Parathyroid adenoma (tissue), 2 donors: ENCODE results near the gene EFNA5.

Source experiments
- H2AFZ ChIP-seq: fragments of 300-600 bp; sonication (generic); one replicate; pipeline ENCODE4 v1.7.0; 2017; ENCODE audit warnings: antibody characterized with exemption, mild to moderate bottlenecking
- H3K27ac ChIP-seq: fragments of 300-600 bp; sonication (generic); one replicate; pipeline ENCODE4 v1.7.0; 2017
- H3K27me3 ChIP-seq: fragments of 300-600 bp; sonication (generic); one replicate; pipeline ENCODE4 v1.7.0; 2017; ENCODE audit warnings: low read length; ENCODE audit not compliant: control insufficient read depth, insufficient read depth
- H3K36me3 ChIP-seq: fragments of 300-600 bp; sonication (generic); one replicate; pipeline ENCODE4 v1.7.0; 2017; ENCODE audit warnings: low read length; ENCODE audit not compliant: control insufficient read depth, insufficient read depth
- H3K4me1 ChIP-seq: fragments of 300-600 bp; sonication (generic); one replicate; pipeline ENCODE4 v1.7.0; 2017; ENCODE audit warnings: control low read depth
- H3K4me2 ChIP-seq: fragments of 300-600 bp; sonication (generic); one replicate; pipeline ENCODE4 v1.7.0; 2017; ENCODE audit warnings: low read length
- H3K4me3 ChIP-seq: fragments of 300-600 bp; sonication (generic); one replicate; pipeline ENCODE4 v1.7.0; 2017; ENCODE audit warnings: low read depth, low read length
- H3K79me2 ChIP-seq: fragments of 300-600 bp; sonication (generic); one replicate; pipeline ENCODE4 v1.7.0; 2017; ENCODE audit warnings: control low read depth
- H3K9ac ChIP-seq: fragments of 300-600 bp; sonication (generic); one replicate; pipeline ENCODE4 v1.7.0; 2017; ENCODE audit warnings: mild to moderate bottlenecking
- H3K9me3 ChIP-seq: fragments of 300-600 bp; sonication (generic); one replicate; pipeline ENCODE4 v1.7.0; 2017; ENCODE audit warnings: low read length; ENCODE audit not compliant: control insufficient read depth
- CTCF ChIP-seq: fragments of 300-600 bp; sonication (generic); IDR thresholded peaks from one replicate; pipeline ENCODE4 v1.7.0; 2017; ENCODE audit warnings: antibody characterized with exemption, mild to moderate bottlenecking
- donor health status: primary hyperparathyroidism.

EFNA5 gene

GRCh38 chr5:107523029-107523680, 147.6 kb downstream of the EFNA5 start:
- no peak for TF ChIP-seq CTCF
- Histone ChIP-seq H3K9ac (no peak overlapping the region), H3K36me3 (no peaks in the 10 kb centered on the region), H2AFZ (no peak overlapping the region), H3K4me3 (no peak overlapping the region), H3K4me1 (no peaks in the 10 kb centered on the region), H3K4me2 (no peak overlapping the region), H3K27me3 (no peaks in the 10 kb centered on the region), H3K27ac (no peak overlapping the region), H3K9me3 (no peaks in the 10 kb centered on the region), H3K79me2 (no peaks in the 10 kb centered on the region)

GRCh38 chr5:107522456-107522855, 148.3 kb downstream of the EFNA5 start:
- Histone ChIP-seq H3K27ac (no peak overlapping the region), H3K27me3 (no peaks in the 10 kb centered on the region), H3K4me1 (no peaks in the 10 kb centered on the region), H3K9me3 (no peaks in the 10 kb centered on the region), H3K9ac (no peak overlapping the region), H3K4me2 (no peak overlapping the region), H2AFZ (no peak overlapping the region), H3K79me2 (no peaks in the 10 kb centered on the region), H3K36me3 (no peaks in the 10 kb centered on the region), H3K4me3 (no peak overlapping the region)
- no peak for TF ChIP-seq CTCF

- H3K79me2 ChIP-seq, result no peaks in the 10 kb centered on the region
- H3K27ac ChIP-seq, result no peak overlapping the region
- no peak for TF ChIP-seq CTCF
- H3K9me3 ChIP-seq, result no peaks in the 10 kb centered on the region
- no peaks in the 10 kb centered on the region for H3K27me3 ChIP-seq
- no peak overlapping the region for H2AFZ ChIP-seq
- no peak overlapping the region for H3K9ac ChIP-seq
- no peak overlapping the region for H3K4me2 ChIP-seq
- H3K36me3 ChIP-seq, result no peaks in the 10 kb centered on the region
- H3K4me1 ChIP-seq, result no peaks in the 10 kb centered on the region
- no peak overlapping the region for H3K4me3 ChIP-seq
Observed at GRCh38 chr5:107519900-107520354, 150.8 kb downstream of the EFNA5 start.

DNA sequence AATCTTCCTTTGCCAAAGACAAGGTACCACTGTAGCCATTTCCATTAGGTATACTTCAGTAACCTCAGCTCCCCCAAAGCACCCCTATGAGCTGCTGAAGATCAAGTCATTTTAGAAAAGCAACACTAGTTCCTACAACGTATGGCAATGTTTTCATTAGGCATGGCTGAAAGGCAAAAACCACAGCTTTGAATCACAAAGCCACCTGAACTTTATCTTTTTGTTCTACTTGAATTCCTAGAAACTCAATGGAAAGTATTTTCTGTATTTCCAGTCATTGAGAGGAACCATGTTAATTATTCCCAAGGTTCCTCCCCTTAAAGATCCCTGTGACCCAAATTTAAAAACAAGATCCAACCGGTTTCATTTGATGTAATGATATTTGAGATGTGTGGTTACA, 152.1 kb downstream of the EFNA5 start:
- no peak for TF ChIP-seq CTCF
- H3K4me3 ChIP-seq, result no peak overlapping the region
- H3K9ac ChIP-seq, result no peak overlapping the region
- H3K4me2 ChIP-seq, result no peak overlapping the region
- H3K4me1 ChIP-seq, result no peaks in the 10 kb centered on the region
- H3K79me2 ChIP-seq, result no peaks in the 10 kb centered on the region
- no peak overlapping the region for H2AFZ ChIP-seq
- no peaks in the 10 kb centered on the region for H3K36me3 ChIP-seq
- H3K27ac ChIP-seq, result no peak overlapping the region
- no peaks in the 10 kb centered on the region for H3K27me3 ChIP-seq
- H3K9me3 ChIP-seq, result no peaks in the 10 kb centered on the region

GRCh38 chr5:107518190-107518589, 152.5 kb downstream of the EFNA5 start:
- no peaks in the 10 kb centered on the region for H3K36me3 ChIP-seq
- H2AFZ ChIP-seq, result no peak overlapping the region
- H3K27ac ChIP-seq, result no peak overlapping the region
- H3K4me1 ChIP-seq, result no peaks in the 10 kb centered on the region
- H3K9ac ChIP-seq, result no peak overlapping the region
- H3K4me2 ChIP-seq, result no peak overlapping the region
- H3K4me3 ChIP-seq, result no peak overlapping the region
- no peaks in the 10 kb centered on the region for H3K9me3 ChIP-seq
- no peaks in the 10 kb centered on the region for H3K79me2 ChIP-seq
- no peak for TF ChIP-seq CTCF
- no peaks in the 10 kb centered on the region for H3K27me3 ChIP-seq
